ENCODE measurements around the gene CYB5A.
"Not testable (repeated sequence)": the region's sequence is repeated elsewhere in the genome, so short reads cannot be mapped to it uniquely, and the experiment has no call there.

CYB5A gene

GRCh38 chr18:74294526-74294925, 2.8 kb upstream of the CYB5A start:
- DNase-seq (ENCODE audit: low spot score), result no peak

- not testable (repeated sequence) for DNase-seq (ENCODE audit: low spot score)
Measured at GRCh38 chr18:74292982-74293381, 1.2 kb upstream of the CYB5A start.

GRCh38 chr18:74292541-74292858, 737 bp upstream of the CYB5A start:
- DNase-seq (ENCODE audit: low spot score), result no peak

GRCh38 chr18:74291472-74291770, 342 bp downstream of the CYB5A start:
- DNase-seq (ENCODE audit: low spot score), result no peak

- no peak for DNase-seq (ENCODE audit: low spot score)
Measured at GRCh38 chr18:74290794-74291471, 830 bp downstream of the CYB5A start.

- DNase-seq (ENCODE audit: low spot score), result no peak
Measured at GRCh38 chr18:74290021-74290420, 1.7 kb downstream of the CYB5A start.

- DNase-seq (ENCODE audit: low spot score), result no peak
Measured at GRCh38 chr18:74289137-74289536, 2.6 kb downstream of the CYB5A start.

- DNase-seq (ENCODE audit: low spot score), result no peak
Measured at GRCh38 chr18:74288730-74289129, 3.0 kb downstream of the CYB5A start.

- DNase-seq (ENCODE audit: low spot score), result no peak
Measured at GRCh38 chr18:74288041-74288440, 3.7 kb downstream of the CYB5A start.

GRCh38 chr18:74286856-74287255, 4.9 kb downstream of the CYB5A start:
- DNase-seq (ENCODE audit: low spot score), result no peak

- no peak for DNase-seq (ENCODE audit: low spot score)
Measured at GRCh38 chr18:74286106-74286855, 5.5 kb downstream of the CYB5A start.

- not testable (repeated sequence) for DNase-seq (ENCODE audit: low spot score)
Measured at GRCh38 chr18:74285583-74285982, 6.2 kb downstream of the CYB5A start.

- DNase-seq (ENCODE audit: low spot score), result no peak
Measured at GRCh38 chr18:74284980-74285355, 6.8 kb downstream of the CYB5A start.

- no peak for DNase-seq (ENCODE audit: low spot score)
Measured at GRCh38 chr18:74284191-74284979, 7.4 kb downstream of the CYB5A start.

GRCh38 chr18:74283646-74284045, 8.1 kb downstream of the CYB5A start:
- DNase-seq (ENCODE audit: low spot score), result no peak

- no peak for DNase-seq (ENCODE audit: low spot score)
Measured at GRCh38 chr18:74282755-74283554, 8.8 kb downstream of the CYB5A start.

- no peak for DNase-seq (ENCODE audit: low spot score)
Measured at GRCh38 chr18:74281980-74282754, 9.6 kb downstream of the CYB5A start.

- no peak for DNase-seq (ENCODE audit: low spot score)
Measured at GRCh38 chr18:74281011-74281979, 10.5 kb downstream of the CYB5A start.

GRCh38 chr18:74278983-74279382, 12.8 kb downstream of the CYB5A start:
- no peak for DNase-seq (ENCODE audit: low spot score)

- DNase-seq (ENCODE audit: low spot score), result no peak
Measured at GRCh38 chr18:74278058-74278457, 13.7 kb downstream of the CYB5A start.
